Loucy (cell line): Measurements from ENCODE around the gene MACROD2.

Experiments
- H2AFZ ChIP-seq: fragments of 200-600 bp; sonication (generic); 2 replicates; pipeline ENCODE4 v1.6.0; 2016; ENCODE audit warnings: antibody characterized with exemption, mild to moderate bottlenecking, low read length, moderate library complexity
- H3F3A ChIP-seq: fragments of 200-600 bp; 2 replicates; pipeline ENCODE4 v1.6.0; 2016; ENCODE audit warnings: antibody characterized with exemption, low read depth, mild to moderate bottlenecking
- H3K27me3 ChIP-seq: fragments of 200-600 bp; sonication (generic); 2 replicates; pipeline ENCODE4 v1.6.1; 2014; ENCODE audit warnings: low read length, mild to moderate bottlenecking; ENCODE audit not compliant: insufficient read depth, poor library complexity, severe bottlenecking
- H3K36me3 ChIP-seq: fragments of 200-600 bp; sonication (generic); 2 replicates; pipeline ENCODE4 v1.6.1; 2016; ENCODE audit warnings: low read length; ENCODE audit not compliant: insufficient read depth
- H3K4me1 ChIP-seq: fragments of 200-600 bp; sonication (generic); 2 replicates; pipeline ENCODE4 v1.5.1; 2014; ENCODE audit warnings: low read length, mild to moderate bottlenecking; ENCODE audit not compliant: insufficient read depth, poor library complexity, severe bottlenecking
- H3K4me2 ChIP-seq: fragments of 200-600 bp; sonication (generic); 2 replicates; pipeline ENCODE4 v1.6.0; 2014; ENCODE audit warnings: antibody characterized with exemption, low read length, low read depth, mild to moderate bottlenecking; ENCODE audit not compliant: poor library complexity, severe bottlenecking
- H3K4me3 ChIP-seq: fragments of 200-600 bp; sonication (generic); 2 replicates; pipeline ENCODE4 v1.5.1; 2014; ENCODE audit warnings: low read length, mild to moderate bottlenecking, mixed read lengths; ENCODE audit not compliant: poor library complexity, severe bottlenecking
- H3K79me2 ChIP-seq: fragments of 200-600 bp; sonication (generic); 2 replicates; pipeline ENCODE4 v1.6.1; 2014; ENCODE audit warnings: low read length; ENCODE audit not compliant: insufficient read depth
- H3K9ac ChIP-seq: fragments of 200-600 bp; sonication (generic); 2 replicates; pipeline ENCODE4 v1.6.0; 2014; ENCODE audit warnings: mild to moderate bottlenecking, low read depth, low read length, moderate library complexity; ENCODE audit not compliant: poor library complexity, severe bottlenecking
- H3K9me2 ChIP-seq: fragments of 200-600 bp; sonication (generic); replicated peaks from 2 replicates; pipeline ENCODE4 v1.6.1; 2016; ENCODE audit warnings: low read depth, low read length, mixed read lengths
- H3K9me3 ChIP-seq: fragments of 200-600 bp; sonication (generic); 2 replicates; pipeline ENCODE4 v1.6.1; 2014; ENCODE audit warnings: mild to moderate bottlenecking, antibody characterized with exemption, low read length, low read depth; ENCODE audit not compliant: insufficient read depth
- H4K20me1 ChIP-seq: fragments of 200-600 bp; sonication (generic); 2 replicates; pipeline ENCODE4 v1.6.0; 2014; ENCODE audit warnings: antibody characterized with exemption, low read length, mild to moderate bottlenecking; ENCODE audit not compliant: insufficient read depth, poor library complexity, severe bottlenecking
- EZH2phosphoT487 ChIP-seq: fragments of 200-600 bp; IDR thresholded peaks from 2 replicates; pipeline ENCODE4 v1.6.1; 2018; ENCODE audit warnings: antibody characterized with exemption, mild to moderate bottlenecking, moderate library complexity, borderline replicate concordance
- TF ChIP-seq, protein P1 (sequence below): fragments of 200-600 bp; sonication (generic); conservative IDR thresholded peaks from 2 replicates; pipeline ENCODE4 v1.5.1; 2014; ENCODE audit warnings: mild to moderate bottlenecking, antibody characterized with exemption, low read length

The MACROD2 gene

GRCh38 chr20:15512916-15513315 lies 1517.6 kb downstream of the MACROD2 start:
- TF ChIP-seq EZH2phosphoT487: no peak
- TF ChIP-seq, protein P1, sequence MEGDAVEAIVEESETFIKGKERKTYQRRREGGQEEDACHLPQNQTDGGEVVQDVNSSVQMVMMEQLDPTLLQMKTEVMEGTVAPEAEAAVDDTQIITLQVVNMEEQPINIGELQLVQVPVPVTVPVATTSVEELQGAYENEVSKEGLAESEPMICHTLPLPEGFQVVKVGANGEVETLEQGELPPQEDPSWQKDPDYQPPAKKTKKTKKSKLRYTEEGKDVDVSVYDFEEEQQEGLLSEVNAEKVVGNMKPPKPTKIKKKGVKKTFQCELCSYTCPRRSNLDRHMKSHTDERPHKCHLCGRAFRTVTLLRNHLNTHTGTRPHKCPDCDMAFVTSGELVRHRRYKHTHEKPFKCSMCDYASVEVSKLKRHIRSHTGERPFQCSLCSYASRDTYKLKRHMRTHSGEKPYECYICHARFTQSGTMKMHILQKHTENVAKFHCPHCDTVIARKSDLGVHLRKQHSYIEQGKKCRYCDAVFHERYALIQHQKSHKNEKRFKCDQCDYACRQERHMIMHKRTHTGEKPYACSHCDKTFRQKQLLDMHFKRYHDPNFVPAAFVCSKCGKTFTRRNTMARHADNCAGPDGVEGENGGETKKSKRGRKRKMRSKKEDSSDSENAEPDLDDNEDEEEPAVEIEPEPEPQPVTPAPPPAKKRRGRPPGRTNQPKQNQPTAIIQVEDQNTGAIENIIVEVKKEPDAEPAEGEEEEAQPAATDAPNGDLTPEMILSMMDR: no peak
- Histone ChIP-seq H3K36me3 (no peaks in the 10 kb centered on the region), H3K9ac (no peak overlapping the region), H3K4me1 (no peaks in the 10 kb centered on the region), H3K9me3 (0 out of 2 replicates have a peak, but pooled peaks cover 2% of the 10 kb centered on the region), H3K27me3 (no peaks in the 10 kb centered on the region), H3K79me2 (no peaks in the 10 kb centered on the region), H4K20me1 (no peaks in the 10 kb centered on the region), H3K9me2 (no peaks in the 10 kb centered on the region), H3K4me3 (no peak overlapping the region), H3K4me2 (no peak overlapping the region), H3F3A (no peaks in the 10 kb centered on the region), H2AFZ (no peak overlapping the region)

DNA sequence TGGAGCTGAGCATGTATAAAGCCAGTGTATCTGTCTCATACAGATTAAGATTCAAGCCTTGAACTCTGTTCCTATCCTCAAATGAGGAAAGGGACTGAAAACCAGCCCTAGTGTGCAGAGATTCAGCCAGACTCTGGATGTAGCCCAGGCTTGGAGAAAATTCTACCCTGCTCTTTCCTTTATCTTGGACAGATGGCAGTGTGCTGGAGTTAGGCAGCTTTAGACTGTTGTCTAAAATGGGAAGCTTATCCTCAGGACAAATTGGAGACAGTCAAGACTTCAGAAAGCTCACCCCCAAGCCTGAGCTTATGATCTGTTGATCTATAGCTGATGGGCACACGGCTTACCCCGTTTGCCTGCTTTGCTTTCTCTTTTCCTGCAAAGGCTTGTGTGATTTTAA lies 1520.4 kb downstream of the MACROD2 start:
- H3K9me3 ChIP-seq: no peaks in the 10 kb centered on the region; the same call in 1 of the 2 replicates
- H3K4me3 ChIP-seq: no peak overlapping the region
- no peaks in the 10 kb centered on the region for H3K36me3 ChIP-seq
- no peak overlapping the region for H3K9ac ChIP-seq
- no peak overlapping the region for H3K4me2 ChIP-seq
- TF ChIP-seq, protein P1: no peak
- no peak for TF ChIP-seq EZH2phosphoT487
- no peaks in the 10 kb centered on the region for H3K79me2 ChIP-seq
- no peaks in the 10 kb centered on the region for H3K27me3 ChIP-seq
- no peaks in the 10 kb centered on the region for H3F3A ChIP-seq
- no peaks in the 10 kb centered on the region for H3K9me2 ChIP-seq
- no peaks in the 10 kb centered on the region for H4K20me1 ChIP-seq
- H2AFZ ChIP-seq: no peak overlapping the region
- no peaks in the 10 kb centered on the region for H3K4me1 ChIP-seq

GRCh38 chr20:15520930-15521524 lies 1525.7 kb downstream of the MACROD2 start:
- no peaks in the 10 kb centered on the region for H3K79me2 ChIP-seq
- H3K27me3 ChIP-seq: no peaks in the 10 kb centered on the region
- no peak for TF ChIP-seq EZH2phosphoT487
- TF ChIP-seq, protein P1: no peak
- no peaks in the 10 kb centered on the region for H3K4me1 ChIP-seq
- no peak overlapping the region for H2AFZ ChIP-seq
- peaks cover 4% of the 10 kb centered on the region; the same call in 1 of the 2 replicates for H3K9me3 ChIP-seq
- H3K4me3 ChIP-seq: no peak overlapping the region
- no peaks in the 10 kb centered on the region for H4K20me1 ChIP-seq
- no peak overlapping the region for H3K4me2 ChIP-seq
- no peaks in the 10 kb centered on the region for H3K9me2 ChIP-seq
- no peaks in the 10 kb centered on the region for H3F3A ChIP-seq
- H3K9ac ChIP-seq: no peak overlapping the region
- no peaks in the 10 kb centered on the region for H3K36me3 ChIP-seq
